ENCODE measurements around the gene CHML.
A peak's percentile ranks its signal among the peaks of the same experiment; 100 is the strongest.

The CHML gene

GRCh38 chr1:241644259-241644658 is 4.1 kb upstream of the CHML start:
- DNase-seq: no peak

- DNase-seq: no peak
These were observed 2.4 kb upstream of the CHML start for GRCh38 chr1:241642593-241642944.

GRCh38 chr1:241641773-241642592 is 1.8 kb upstream of the CHML start:
- DNase-seq: no peak

GRCh38 chr1:241640867-241641622 is 876 bp upstream of the CHML start:
- DNase-seq: no peak

- no peak for DNase-seq
These were observed 483 bp downstream of the CHML start for GRCh38 chr1:241639623-241640148.

GRCh38 chr1:241638909-241639622 is 1.1 kb downstream of the CHML start:
- peak; percentile 4 for DNase-seq

GRCh38 chr1:241638099-241638682 is 2.0 kb downstream of the CHML start:
- no peak for DNase-seq

GRCh38 chr1:241637604-241638003 is 2.6 kb downstream of the CHML start:
- DNase-seq: no peak

- no peak for DNase-seq
These were observed 3.1 kb downstream of the CHML start for GRCh38 chr1:241637046-241637590.

GRCh38 chr1:241636291-241636690 is 3.9 kb downstream of the CHML start:
- DNase-seq: no peak

- DNase-seq: no peak
These were observed 4.5 kb downstream of the CHML start for GRCh38 chr1:241635556-241636152.

- DNase-seq: no peak
These were observed 7.2 kb downstream of the CHML start for GRCh38 chr1:241632987-241633386.

- DNase-seq: no peak
These were observed 8.5 kb downstream of the CHML start for GRCh38 chr1:241631674-241632073.

GRCh38 chr1:241630899-241631298 is 9.3 kb downstream of the CHML start:
- no peak for DNase-seq

GRCh38 chr1:241630476-241630875 is 9.7 kb downstream of the CHML start:
- no peak for DNase-seq

GRCh38 chr1:241630005-241630404 is 10.2 kb downstream of the CHML start:
- DNase-seq: no peak

- no peak for DNase-seq
These were observed 12.5 kb downstream of the CHML start for GRCh38 chr1:241627453-241628259.

- DNase-seq: no peak
These were observed 15.2 kb downstream of the CHML start for GRCh38 chr1:241624935-241625334.

GRCh38 chr1:241622669-241623068 is 17.5 kb downstream of the CHML start:
- no peak for DNase-seq

- no peak for DNase-seq
These were observed 22.7 kb downstream of the CHML start for GRCh38 chr1:241617426-241617825.
